Activated CD8-positive, alpha-beta T cell treated with anti-CD3 and anti-CD28 coated beads, Interleukin-2, amount 10 ng/mL, durations not matched to agents 7 days and 5 days (primary cell): ENCODE measurements around the gene NTNG1. TPM values are rescaled to one million over a fixed set of nuclear protein-coding genes. Genes with fewer than 3 reads are reported as not detected.

Source experiments
- ATAC-seq: fragments of 150-1000 bp; cut with Tn5 transposase; one replicate; pipeline ENCODE4 v1.10.0; 2021; ENCODE audit warnings: moderate library complexity
- CTCF ChIA-PET: fragments of 350-600 bp; sonication (Branson Sonifier 250); formaldehyde crosslinking; loops from one replicate; lab custom pipeline; 2021; ENCODE audit warnings: antibody characterized with exemption; lab: Charles Lee
- POLR2A ChIA-PET: fragments of 350-600 bp; sonication (Branson Sonifier 250); formaldehyde crosslinking; loops from one replicate; lab custom pipeline; 2021; ENCODE audit warnings: antibody characterized with exemption; lab: Charles Lee
- DNase-seq: peaks from one replicate; pipeline ENCODE4 v3.0.0-alpha.2; 2020
- H3K27ac Mint-ChIP-seq: one replicate; pipeline ENCODE4 v1.8.0; 2021; ENCODE audit warnings: mild to moderate bottlenecking, mixed read lengths
- H3K27me3 Mint-ChIP-seq: one replicate; pipeline ENCODE4 v1.8.0; 2021; ENCODE audit warnings: low read depth, mixed read lengths
- H3K36me3 Mint-ChIP-seq: one replicate; pipeline ENCODE4 v1.8.0; 2021; ENCODE audit warnings: low read depth, mixed read lengths
- H3K4me1 Mint-ChIP-seq: one replicate; pipeline ENCODE4 v1.8.0; 2021; ENCODE audit warnings: low read depth, mixed read lengths
- H3K4me3 Mint-ChIP-seq: one replicate; pipeline ENCODE4 v1.8.0; 2021; ENCODE audit warnings: mild to moderate bottlenecking, mixed read lengths
- H3K9me3 Mint-ChIP-seq: one replicate; pipeline ENCODE4 v1.8.0; 2022; ENCODE audit warnings: mixed read lengths; ENCODE audit not compliant: insufficient read depth
- total RNA-seq, 2 experiments: library from RNA; stranded (reverse); gene quantifications; one replicate each; pipeline ENCODE4 v1.2.3, GENCODE V29; 2021

The NTNG1 gene
- total RNA-seq, 2 experiments from 2014 or later, result not detected

DNA sequence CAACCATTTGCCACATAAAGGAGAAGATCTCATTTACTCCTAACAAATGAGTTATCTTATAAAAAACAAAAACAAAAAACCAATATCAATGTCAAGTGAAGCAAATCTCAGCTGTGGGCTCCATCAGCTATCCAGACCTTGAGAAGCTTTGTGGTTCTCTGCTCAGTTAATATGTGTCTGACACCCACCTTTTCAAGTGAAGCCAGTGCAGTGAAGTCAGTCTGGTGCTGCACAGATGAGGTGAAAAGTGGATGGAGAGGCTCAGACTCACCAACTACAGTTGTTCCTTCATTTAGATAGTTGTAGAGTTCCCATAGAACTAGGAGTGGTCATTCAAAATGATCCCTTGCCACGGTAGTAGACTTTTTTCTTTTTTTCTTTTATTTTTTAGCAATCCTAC, 106.8 kb downstream of the NTNG1 start:
- H3K9me3 Mint-ChIP-seq, result no peaks in the 10 kb centered on the region
- ChIA-PET POLR2A (no interaction called here), CTCF (no interaction called here)

DNA sequence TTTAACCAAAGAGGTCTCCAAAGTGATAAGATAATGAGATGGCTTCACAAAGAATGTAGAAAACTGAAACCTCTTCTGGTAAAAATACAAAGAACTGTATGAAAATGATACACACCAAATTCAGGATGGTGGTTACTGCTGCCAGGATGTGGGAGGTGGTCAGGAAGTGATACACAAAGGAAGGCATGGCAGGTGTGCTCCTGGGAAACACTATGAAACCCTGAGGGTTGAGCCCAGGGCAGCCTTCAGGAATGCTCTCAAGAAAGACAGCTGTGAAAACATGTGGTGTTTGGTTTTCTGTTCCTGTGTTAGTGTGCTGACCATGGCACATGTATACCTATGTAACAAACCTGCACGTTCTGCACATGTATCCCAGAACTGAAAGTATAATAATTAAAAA, 109.3 kb downstream of the NTNG1 start:
- ChIA-PET POLR2A (no interaction called here), CTCF (no interaction called here)
- no peaks in the 10 kb centered on the region for H3K36me3 Mint-ChIP-seq
- peaks cover 8% of the 10 kb centered on the region for H3K4me1 Mint-ChIP-seq
- no peaks in the 10 kb centered on the region for H3K9me3 Mint-ChIP-seq
- DNase-seq, result no peak
- ATAC-seq, result no peak
- peaks cover 8% of the 10 kb centered on the region for H3K27me3 Mint-ChIP-seq
- no peak overlapping the region for H3K27ac Mint-ChIP-seq
- H3K4me3 Mint-ChIP-seq, result no peak overlapping the region

More for the DNA sequence above, 106.8 kb downstream of the NTNG1 start:
- H3K36me3 Mint-ChIP-seq, result no peaks in the 10 kb centered on the region
- H3K27me3 Mint-ChIP-seq, result peaks cover 9% of the 10 kb centered on the region
- H3K4me3 Mint-ChIP-seq, result no peak overlapping the region
- H3K27ac Mint-ChIP-seq, result no peak overlapping the region
- DNase-seq (no peak), ATAC-seq (no peak)
- H3K4me1 Mint-ChIP-seq, result peaks cover 8% of the 10 kb centered on the region

DNA sequence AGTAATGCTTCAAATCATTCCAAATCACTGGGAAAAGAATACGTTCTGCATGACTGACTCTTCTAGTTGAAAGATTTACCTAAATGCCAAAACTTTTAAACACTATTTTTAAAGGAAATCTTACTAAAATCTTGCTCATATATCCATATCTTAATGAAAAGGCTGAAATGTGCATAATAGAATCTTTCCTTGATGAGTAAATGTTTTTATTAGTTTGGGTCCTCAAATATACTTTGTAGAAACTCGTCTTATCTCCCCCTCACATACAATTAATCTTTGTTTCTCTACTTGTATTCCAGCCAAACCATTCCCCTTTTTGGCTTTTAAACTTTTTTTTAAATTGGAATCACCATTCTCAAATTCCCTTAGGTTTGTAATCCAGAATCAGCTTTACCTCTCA, 110.2 kb downstream of the NTNG1 start:
- Mint-ChIP-seq H3K4me3 (no peak overlapping the region), H3K9me3 (no peaks in the 10 kb centered on the region), H3K27ac (no peak overlapping the region), H3K4me1 (peaks cover 8% of the 10 kb centered on the region), H3K27me3 (peaks cover 9% of the 10 kb centered on the region), H3K36me3 (no peaks in the 10 kb centered on the region)
- DNase-seq (no peak), ATAC-seq (no peak)
- CTCF ChIA-PET, result no interaction called here
- POLR2A ChIA-PET, result no interaction called here

DNA sequence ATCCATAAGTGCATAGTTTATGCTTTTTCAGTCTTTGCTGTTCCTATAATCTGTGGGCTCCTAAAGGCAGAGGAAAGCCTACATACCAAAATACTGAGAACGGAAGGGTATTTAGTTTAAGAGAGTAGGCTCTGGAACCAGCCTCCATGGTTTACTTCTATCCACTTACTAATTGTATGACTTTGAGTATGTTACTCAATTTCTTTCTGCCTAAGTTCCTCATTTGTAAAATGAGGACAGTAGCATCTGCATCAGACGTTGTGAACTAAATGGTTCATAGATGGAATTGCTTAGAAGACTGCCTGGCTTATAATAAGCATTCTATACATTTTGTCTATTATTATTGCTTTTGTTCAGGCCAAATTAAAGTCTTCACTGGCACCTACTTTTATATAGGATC, 111.0 kb downstream of the NTNG1 start:
- H3K4me3 Mint-ChIP-seq, result no peak overlapping the region
- H3K9me3 Mint-ChIP-seq, result no peaks in the 10 kb centered on the region
- ChIA-PET CTCF (no interaction called here), POLR2A (no interaction called here)
- DNase-seq (no peak), ATAC-seq (no peak)
- peaks cover 9% of the 10 kb centered on the region for H3K27me3 Mint-ChIP-seq
- no peaks in the 10 kb centered on the region for H3K36me3 Mint-ChIP-seq
- H3K27ac Mint-ChIP-seq, result no peak overlapping the region
- H3K4me1 Mint-ChIP-seq, result peaks cover 8% of the 10 kb centered on the region

DNA sequence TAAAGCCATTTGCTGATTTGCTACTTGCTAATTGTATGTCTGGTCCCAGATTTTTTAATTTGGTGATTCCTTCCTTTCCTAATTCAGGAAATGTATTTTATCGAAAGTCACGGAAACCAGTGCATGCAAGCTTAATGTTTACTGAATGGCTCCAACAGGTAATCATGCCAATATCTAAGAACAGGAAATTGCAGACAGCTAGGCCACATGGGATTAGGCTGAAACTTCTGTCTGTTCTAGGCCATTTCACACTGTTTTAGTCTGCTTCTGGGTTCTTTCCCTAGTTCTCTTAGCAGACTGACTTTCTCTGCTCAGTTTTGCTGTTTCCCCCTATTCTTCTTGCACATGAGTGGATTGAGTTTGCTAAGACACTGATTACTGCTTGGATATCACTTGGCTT, 111.4 kb downstream of the NTNG1 start:
- H3K4me3 Mint-ChIP-seq, result no peak overlapping the region
- ATAC-seq, result no peak
- no peak for DNase-seq
- CTCF ChIA-PET, result no interaction called here
- H3K27ac Mint-ChIP-seq, result no peak overlapping the region
- POLR2A ChIA-PET, result no interaction called here
- peaks cover 9% of the 10 kb centered on the region for H3K27me3 Mint-ChIP-seq
- H3K4me1 Mint-ChIP-seq, result peaks cover 8% of the 10 kb centered on the region
- no peaks in the 10 kb centered on the region for H3K36me3 Mint-ChIP-seq
- no peaks in the 10 kb centered on the region for H3K9me3 Mint-ChIP-seq

DNA sequence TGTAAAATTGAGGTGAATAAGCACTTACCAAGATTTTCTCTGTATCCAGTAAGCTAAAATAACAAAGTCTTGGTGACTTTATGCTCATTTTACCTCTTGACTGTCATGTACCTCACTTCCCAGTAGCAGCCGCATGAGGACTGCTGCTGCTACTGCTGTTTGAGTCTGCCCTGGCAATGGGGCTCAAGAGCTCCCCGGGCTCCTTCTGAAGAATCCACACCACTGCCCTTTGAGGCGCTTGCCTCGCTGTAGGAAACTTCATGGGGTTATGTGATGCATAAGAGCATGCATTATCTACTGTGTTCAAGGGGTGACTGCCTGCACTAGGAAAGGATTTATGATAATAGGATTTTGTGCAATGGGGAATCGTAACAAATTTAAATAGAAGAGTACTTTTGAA, 113.5 kb downstream of the NTNG1 start:
- POLR2A ChIA-PET, result no interaction called here
- ATAC-seq, result no peak
- Mint-ChIP-seq H3K4me1 (peaks cover 8% of the 10 kb centered on the region), H3K27me3 (peaks cover 7% of the 10 kb centered on the region), H3K9me3 (no peaks in the 10 kb centered on the region), H3K36me3 (no peaks in the 10 kb centered on the region), H3K4me3 (no peak overlapping the region), H3K27ac (no peak overlapping the region)
- DNase-seq, result no peak
- CTCF ChIA-PET, result no interaction called here

DNA sequence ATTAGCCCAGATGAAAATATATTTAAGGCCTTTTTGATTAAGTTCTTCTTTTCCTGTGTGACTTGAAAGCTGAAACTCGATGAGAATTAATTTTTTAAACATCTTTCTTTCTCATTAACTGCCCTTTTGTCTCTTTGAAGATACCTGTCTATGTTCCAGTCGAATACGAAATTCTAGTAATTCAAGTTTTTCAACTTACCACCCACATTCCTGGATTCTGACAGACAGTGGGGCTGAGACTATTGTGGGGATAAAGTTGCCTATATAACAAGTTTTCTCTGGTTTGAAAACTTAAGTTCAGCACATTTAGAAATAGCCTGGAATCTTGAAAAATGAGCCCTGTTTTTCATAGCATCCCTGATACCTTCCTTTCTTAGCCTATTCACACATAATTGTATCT, 114.6 kb downstream of the NTNG1 start:
- Mint-ChIP-seq H3K27ac (no peak overlapping the region), H3K4me3 (no peak overlapping the region), H3K27me3 (peaks cover 7% of the 10 kb centered on the region), H3K9me3 (no peaks in the 10 kb centered on the region), H3K4me1 (no peaks in the 10 kb centered on the region), H3K36me3 (no peaks in the 10 kb centered on the region)
- CTCF ChIA-PET, result no interaction called here
- POLR2A ChIA-PET, result no interaction called here
- no peak for ATAC-seq
- no peak for DNase-seq

DNA sequence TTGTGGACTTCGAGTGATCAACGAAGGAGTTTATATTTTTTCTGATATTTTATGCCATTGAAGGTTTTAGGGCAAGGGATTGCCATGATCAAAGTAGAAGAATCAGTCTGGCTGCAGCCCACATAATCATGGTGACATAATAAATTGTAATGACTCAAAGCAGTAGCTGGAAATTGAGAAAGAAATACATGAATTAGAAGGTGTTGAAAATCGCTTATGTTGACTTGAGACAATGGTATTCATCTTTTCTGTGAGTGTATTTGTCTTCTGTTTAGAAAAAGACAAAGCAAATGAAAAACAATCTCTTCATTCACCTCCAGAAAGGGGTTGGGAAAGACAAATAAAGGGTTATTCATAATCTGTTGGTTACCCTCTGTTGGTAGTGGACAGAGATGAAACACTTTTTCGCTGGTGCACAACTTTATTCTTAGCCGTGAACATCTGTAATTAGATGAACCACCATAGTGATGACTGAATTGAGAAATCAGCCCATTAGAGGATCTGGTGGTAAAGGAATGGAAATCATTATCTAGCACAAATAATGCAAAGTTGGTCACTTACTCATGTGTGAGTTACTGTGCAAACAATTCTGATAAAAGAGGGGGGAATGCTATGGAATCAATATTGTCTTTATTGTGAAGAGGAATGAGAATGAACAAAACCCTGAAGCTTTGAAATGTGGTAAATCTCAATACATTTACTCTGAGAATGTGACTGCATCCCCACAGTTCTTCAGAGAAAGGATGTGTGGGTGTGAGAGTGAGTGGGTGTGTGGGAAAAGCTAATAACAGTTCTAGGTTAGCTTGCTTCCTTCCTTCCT, 121.8 kb downstream of the NTNG1 start:
- no peaks in the 10 kb centered on the region for H3K36me3 Mint-ChIP-seq
- H3K4me1 Mint-ChIP-seq, result no peaks in the 10 kb centered on the region
- no peak overlapping the region for H3K27ac Mint-ChIP-seq
- H3K9me3 Mint-ChIP-seq, result no peaks in the 10 kb centered on the region
- no peaks in the 10 kb centered on the region for H3K27me3 Mint-ChIP-seq
- no peak for DNase-seq
- POLR2A ChIA-PET, result no interaction called here
- H3K4me3 Mint-ChIP-seq, result no peak overlapping the region
- ATAC-seq, result no peak
- CTCF ChIA-PET, result no interaction called here

DNA sequence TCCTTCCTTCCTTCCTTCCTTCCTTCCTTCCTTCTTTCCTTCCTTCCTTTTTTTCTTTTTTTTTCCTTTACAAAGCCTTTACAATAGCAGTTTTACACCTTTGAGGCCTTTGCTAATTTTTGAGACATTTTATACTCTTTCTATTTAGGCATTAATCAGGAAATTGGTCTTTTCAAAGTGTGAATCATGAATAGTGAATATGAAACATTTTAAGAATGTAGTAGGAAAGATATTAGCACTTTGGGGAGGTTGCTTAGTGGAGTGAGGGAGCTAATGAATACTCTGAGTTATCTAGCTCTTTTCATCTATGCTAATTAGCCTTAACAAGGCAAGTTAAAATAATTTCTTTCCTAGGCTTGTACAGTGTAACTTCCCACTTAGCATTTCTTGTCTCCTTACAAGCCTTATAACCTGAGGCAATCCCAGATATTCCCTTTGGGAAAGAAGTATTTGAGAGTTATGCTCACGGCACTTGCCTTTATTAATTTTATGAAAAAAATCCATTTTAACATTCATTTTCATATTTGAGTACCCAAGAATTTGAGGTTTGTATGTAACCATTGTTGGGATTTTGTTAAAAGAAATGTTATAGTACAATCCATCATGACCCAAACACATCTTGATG, 122.6 kb downstream of the NTNG1 start:
- POLR2A ChIA-PET, result no interaction called here
- ATAC-seq (no peak), DNase-seq (no peak)
- Mint-ChIP-seq H3K36me3 (no peaks in the 10 kb centered on the region), H3K27ac (no peak overlapping the region), H3K9me3 (no peaks in the 10 kb centered on the region), H3K27me3 (no peaks in the 10 kb centered on the region), H3K4me3 (no peak overlapping the region), H3K4me1 (no peaks in the 10 kb centered on the region)
- CTCF ChIA-PET, result no interaction called here

DNA sequence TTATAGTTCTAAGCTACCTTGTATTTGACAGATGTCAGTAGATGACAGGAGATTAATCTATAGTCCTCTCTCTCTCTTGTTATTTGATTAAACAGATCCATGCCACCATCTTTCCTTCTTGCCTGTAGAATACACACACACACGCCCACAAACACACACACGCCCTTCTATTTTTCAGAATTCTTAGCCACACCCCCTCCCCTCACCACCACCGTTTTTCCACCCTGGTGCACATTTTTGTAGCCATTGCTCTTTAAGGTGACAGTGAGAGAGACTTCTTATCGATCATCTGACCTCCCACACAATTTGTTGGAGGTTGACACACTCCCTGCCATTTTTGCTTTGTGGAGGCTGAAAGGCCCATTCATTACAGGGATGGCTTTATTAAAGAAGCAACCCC, 123.2 kb downstream of the NTNG1 start:
- ATAC-seq, result no peak
- H3K4me3 Mint-ChIP-seq, result no peak overlapping the region
- CTCF ChIA-PET, result no interaction called here
- no peaks in the 10 kb centered on the region for H3K27me3 Mint-ChIP-seq
- no peaks in the 10 kb centered on the region for H3K36me3 Mint-ChIP-seq
- no peak overlapping the region for H3K27ac Mint-ChIP-seq
- no peaks in the 10 kb centered on the region for H3K4me1 Mint-ChIP-seq
- no peaks in the 10 kb centered on the region for H3K9me3 Mint-ChIP-seq
- POLR2A ChIA-PET, result no interaction called here
- DNase-seq, result no peak

DNA sequence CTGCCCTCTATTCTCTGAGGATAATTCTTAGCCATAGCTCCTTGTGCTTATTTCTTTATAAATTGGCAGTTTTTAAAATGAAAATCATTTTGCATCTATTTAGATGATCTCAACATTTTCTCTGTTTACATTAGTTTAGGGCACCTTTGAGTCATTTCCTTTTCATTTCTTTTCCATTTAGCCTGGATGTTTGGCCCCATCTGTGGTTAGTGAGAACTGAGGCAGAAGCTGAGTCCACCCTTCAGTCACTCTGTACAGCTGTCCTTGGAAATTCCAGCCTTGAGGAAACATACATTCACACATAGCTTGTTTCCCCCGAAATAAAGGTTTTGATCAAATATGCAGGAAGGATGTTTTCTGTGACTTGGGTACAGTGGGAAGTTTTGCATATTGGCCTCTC, 123.7 kb downstream of the NTNG1 start:
- CTCF ChIA-PET, result no interaction called here
- ATAC-seq (no peak), DNase-seq (no peak)
- Mint-ChIP-seq H3K36me3 (no peaks in the 10 kb centered on the region), H3K4me1 (no peaks in the 10 kb centered on the region), H3K9me3 (no peaks in the 10 kb centered on the region), H3K27me3 (no peaks in the 10 kb centered on the region), H3K27ac (no peak overlapping the region), H3K4me3 (no peak overlapping the region)
- POLR2A ChIA-PET, result no interaction called here

DNA sequence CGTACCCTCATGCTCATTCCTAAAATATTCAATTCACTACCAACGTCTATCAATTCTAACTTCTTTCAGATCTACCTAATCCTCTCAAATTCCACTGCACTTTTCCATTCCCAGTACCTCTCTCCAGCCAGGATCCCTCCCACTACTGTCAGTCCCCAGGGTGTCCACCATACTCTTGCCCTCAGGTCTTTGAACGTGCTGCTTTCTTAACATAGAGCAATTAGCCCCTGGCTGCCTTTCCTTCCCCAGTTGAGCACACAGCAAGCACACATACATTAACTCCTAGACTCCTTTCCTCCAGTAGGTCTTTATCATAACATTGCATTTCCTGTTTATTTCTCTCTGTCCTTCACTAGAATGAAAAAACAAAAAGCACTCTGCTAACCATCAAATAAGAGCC, 126.7 kb downstream of the NTNG1 start:
- Mint-ChIP-seq H3K36me3 (no peaks in the 10 kb centered on the region), H3K9me3 (no peaks in the 10 kb centered on the region), H3K4me1 (no peaks in the 10 kb centered on the region), H3K27me3 (no peaks in the 10 kb centered on the region), H3K27ac (no peak overlapping the region), H3K4me3 (no peak overlapping the region)
- POLR2A ChIA-PET, result no interaction called here
- no peak for DNase-seq
- ATAC-seq, result no peak
- CTCF ChIA-PET, result no interaction called here
